GM21825 (cell line): ENCODE results near the gene TMEM51.

ENCODE experiments used
- ATAC-seq: cut with Tn5 transposase; IDR thresholded peaks from one replicate; pipeline ENCODE4 v1.9.1; 2021; ENCODE audit warnings: mild to moderate bottlenecking, moderate library complexity; ENCODE audit not compliant: unreplicated experiment

The TMEM51 gene

DNA sequence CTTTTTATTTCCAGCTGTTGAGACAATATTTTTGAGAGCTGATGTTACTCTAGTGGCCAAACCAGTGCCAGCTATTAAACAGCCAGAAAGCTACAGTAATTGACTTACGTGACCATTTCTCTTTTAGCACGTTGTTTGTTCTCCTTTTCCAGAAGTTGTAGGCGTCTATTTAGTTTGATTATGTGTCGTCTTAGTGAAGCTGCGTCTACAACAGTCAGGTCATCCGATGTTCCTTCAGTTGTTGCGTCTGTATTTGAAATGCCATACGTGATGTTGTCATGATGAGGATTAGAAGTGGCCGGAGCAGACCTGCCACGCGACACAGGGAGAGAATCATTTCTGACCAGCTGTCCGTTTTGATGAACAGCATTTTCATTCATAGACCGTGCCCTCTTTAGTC, 38.2 kb downstream of the TMEM51 start:
- no peak for ATAC-seq

DNA sequence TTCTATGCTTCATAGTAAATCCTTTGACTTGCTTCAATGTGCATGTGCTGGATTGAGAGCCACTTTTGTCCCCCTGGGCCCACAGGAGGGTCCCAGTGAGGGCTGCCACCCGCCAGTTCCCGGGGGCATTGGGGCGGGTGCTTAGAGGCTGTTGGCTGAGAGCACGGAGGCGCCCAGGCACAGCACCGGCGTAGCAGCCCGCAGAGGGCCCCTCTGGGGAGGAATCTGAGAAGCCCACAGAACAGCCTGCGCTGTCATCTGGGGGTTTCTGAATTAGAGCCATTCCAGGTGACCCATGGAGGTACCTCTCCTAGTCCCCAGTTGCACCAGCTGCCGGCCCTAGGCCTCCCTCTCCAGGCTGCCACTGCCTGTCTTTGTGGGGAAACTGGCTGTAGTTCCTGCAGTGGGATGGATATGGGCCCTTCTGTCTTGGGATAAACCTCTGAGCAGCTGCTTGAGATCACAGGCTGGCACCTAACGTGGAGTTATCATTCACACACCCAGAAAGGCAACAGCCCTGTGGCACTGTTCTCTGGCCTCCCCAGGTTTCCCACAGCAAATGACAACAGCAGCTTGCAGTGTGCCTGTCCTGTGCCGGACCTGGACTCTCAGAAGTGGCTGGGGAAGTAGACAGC, 39.5 kb downstream of the TMEM51 start:
- no peak for ATAC-seq

DNA sequence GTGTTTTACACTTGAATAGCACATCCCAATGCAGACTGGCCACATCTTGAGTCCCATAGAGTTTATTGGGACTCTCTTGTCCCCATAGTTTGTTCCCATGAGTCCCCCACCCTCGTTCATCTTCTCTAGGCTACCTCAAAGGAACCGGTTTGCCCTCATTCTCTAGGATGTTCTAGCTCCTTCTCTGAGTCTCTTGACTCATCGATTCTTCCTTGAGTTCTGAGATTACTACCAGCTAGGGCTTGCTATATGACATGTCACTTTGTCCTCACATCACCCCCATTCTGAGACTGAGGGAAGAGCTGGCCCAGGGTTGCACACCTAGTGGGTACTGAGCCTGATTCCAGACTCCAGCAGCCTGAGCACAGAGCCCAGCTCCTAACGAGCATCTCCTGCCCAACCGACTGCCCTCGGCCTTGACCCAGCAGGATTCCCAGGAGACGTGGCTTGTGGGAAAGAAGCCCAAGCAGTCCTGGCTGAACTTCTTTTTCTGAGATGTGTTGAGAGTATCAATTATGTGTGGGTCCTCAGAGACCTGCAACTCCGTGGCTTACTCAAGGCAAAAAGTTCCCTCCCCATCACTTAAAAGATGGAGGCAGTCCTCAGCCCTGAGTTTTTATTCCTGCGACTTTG, 42.0 kb downstream of the TMEM51 start:
- ATAC-seq = no peak

DNA sequence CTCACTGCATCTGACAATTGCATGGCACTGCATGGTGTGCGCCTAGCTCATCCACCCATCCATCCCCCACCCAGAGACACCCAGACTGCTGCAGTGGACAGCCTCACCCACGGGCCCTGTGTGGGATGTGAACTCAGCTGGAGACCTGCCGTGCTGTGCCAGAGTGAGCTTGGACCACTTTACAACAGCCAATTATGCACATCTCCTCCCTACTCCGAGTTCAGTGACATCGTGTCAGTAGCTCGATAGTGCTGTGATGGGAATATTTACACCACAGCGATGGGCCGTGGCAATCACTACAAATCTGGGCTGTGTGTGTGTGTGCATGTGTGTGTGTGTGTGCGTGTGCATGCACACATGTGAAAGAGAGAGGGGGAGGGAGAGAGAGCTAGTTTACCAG, 42.5 kb downstream of the TMEM51 start:
- no peak for ATAC-seq

DNA sequence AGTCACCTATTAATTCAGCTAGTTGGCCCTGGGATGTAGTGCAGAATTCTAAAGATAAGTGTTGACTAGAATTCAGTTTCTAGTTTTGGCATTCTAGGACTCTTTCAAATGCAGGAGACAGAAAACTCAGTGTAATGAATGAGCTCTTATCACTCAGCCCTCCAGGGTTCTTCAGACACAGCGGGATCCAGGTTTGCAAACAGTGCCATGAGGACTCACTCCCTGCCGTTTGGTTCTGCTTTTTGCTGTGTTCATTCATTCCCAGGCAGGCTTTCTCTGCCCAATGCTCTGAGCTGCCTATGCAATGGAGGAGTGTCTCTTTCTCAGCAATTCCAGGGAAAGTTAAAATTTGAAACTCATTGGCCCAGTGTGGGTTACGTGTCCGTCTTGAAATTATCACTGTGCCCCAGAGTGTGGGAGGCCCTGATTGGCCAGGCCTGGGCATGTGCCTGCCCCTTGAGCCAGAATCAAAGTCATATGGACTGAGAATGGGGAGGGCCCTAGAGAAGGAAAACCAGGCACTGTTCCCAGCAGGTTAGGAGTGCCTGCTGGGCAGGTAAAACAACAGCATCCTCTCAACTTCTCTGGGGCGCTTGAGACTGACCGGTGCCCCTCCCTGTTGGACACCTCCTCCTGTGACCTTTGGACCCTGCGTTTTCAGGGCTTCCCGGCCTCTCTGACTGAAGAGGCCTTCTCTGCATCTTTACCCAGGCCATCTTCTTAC, 43.4 kb downstream of the TMEM51 start:
- no peak for ATAC-seq

DNA sequence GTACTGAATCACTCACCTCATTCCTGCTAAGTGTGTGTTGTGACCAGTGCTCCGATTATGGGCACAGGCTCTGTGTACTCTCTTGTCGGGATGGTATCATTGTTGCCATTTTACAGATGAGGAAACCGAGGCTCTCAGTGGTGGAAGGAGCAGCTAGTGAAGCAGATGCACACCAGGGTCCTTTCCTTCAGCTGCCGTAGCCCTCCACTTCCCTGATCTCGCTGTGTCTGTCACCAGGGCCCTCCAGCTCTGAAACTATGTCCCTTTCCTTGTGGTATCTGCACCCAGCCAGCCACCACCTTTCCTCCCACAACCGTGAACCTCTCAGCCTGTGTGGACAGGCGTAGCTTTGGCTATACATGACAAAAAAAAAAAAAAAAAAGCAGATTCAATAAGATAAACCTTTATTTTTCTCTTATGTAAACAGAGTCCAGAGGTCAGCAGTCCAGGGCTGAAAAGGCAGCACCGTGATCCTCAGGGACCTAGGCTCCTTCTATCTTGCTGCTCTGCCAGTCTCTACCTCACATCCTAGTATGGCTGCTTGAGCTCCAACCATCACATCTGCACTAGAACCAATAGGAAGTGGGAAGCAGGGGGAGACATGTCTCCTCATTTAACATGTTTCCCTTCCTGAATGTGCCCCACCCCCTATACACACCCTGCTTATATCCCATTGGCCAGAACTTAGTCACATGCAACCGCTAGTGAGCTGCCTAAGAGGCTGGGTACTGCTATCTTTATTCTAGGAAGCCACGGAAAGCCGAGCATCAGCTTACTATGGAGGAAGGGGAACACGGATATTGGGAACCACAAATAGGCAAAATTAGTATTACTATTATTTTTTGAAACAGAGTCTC, 44.3 kb downstream of the TMEM51 start:
- ATAC-seq = no peak

DNA sequence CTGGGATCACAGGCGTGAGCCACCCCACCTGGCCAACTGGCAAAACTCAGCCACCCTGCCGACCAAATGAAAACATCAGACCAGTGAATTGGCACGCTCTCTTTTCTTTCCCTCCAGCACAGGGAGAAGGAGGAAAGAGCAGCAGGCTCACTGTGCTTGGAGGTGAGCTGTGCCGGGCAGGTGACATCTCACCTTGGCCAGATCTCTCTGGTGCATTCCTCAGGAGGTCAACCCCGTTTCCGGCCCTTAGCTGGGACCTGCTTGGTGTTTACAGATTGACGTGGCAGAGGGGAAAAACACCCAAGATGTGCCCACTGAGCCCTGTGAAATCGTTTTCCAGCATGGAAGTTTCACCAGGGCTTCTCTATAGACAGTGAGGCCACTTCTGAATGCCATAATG, 45.1 kb downstream of the TMEM51 start:
- no peak for ATAC-seq

DNA sequence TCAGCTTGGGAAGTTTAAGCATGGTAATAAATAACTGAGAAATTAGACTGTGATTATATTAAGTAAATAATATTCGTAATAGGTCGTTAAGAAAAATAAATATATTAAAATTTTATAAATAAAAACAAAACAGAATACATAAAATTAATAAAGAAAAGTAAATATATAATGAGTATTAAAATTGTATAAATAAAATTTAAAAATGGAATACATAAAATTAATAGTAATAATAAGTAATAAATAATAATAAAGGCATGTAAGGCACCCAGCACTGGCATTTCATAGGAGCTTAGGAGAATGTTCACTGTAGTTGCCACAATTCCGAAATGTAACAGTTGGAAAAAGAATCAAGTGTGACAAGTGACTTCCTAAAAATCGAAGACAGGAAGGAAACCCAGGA, 47.7 kb downstream of the TMEM51 start:
- no peak for ATAC-seq

DNA sequence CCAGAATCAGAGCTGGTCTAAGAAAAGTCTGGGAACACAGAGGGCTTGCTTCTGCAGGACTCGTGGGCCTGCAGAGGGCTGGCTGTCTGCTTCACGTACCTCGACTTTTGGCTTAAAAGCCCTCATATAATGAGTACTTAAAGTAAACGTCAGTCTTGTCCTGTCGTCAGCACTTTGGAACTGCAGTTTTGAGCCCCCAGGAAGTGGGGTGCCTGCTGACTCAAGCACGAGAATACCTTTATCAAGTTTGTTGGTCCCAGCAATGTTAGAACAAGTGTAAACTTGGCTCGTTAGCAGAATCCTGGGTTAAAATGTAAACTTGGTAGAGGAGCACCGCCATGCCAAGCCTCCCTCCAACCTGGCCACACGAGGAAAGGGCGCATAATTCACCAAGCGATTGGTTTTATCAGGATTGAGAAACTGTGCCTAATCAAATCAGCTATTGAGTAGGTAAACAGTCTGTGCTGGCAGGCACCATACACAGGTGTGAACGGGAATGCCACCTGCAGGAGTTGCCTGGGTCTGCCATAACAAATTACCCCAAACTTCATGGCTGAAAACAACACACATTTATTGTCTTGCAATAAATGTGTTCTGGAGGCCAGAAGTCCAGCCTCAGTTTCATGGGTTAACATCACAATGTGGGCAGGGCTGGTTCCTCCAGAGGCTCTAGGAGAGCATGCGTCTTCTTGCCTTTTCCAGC, 48.5 kb downstream of the TMEM51 start:
- no peak for ATAC-seq

DNA sequence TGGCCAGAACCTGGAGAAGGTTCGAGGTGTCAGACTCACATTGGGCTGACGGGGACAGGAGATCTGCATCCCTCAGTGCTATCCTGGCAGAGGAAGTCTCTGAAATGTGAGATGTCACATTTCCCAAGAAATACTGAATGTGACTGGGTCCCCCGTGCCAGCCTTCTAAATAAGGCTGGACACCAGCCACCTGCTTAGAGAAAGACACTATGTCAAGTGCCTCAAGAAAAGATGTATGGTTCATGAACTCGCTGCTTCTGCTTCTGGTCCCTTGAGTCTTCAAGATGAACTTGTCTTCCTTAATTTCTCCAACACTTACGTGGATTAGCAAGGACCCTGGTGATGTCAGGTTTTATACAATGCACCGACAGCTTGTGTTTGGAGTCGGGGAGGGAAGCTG, 51.4 kb downstream of the TMEM51 start:
- no peak for ATAC-seq

DNA sequence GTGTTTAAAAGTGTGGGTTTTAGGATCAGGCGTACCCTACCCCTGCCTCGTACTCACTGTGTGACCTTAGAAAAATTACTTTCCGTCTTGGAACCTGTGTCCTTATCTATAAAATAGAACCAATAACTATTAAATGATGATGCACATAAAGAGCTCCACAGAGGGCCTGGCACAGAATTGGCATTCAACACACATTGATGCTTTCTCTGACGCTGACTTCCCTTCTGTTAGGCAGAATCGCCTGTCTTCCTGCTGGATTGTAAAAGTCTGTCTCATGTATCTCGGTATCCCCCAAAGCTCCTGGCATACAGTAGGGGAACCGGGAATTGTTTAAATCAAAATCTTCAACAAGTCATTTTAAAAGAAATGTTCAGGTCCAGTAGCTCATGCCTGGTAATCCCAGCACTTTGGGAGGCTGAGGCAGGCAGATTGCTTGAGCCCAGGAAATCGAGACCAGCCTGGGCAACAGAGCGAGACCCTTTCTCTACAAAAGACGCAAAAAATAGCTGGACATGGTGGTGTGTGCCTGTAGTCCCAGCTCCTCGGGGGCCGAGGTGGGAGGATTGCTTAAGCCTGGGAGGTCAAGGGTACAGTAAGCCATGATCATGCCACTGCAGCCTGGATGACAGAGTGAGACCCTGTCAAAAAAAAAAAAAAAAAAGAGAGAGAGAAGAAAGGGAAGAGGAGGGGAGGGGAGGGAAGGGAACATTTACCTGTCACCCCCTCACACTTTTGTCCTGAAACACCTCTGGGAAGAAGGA, 52.2 kb downstream of the TMEM51 start:
- ATAC-seq = no peak

DNA sequence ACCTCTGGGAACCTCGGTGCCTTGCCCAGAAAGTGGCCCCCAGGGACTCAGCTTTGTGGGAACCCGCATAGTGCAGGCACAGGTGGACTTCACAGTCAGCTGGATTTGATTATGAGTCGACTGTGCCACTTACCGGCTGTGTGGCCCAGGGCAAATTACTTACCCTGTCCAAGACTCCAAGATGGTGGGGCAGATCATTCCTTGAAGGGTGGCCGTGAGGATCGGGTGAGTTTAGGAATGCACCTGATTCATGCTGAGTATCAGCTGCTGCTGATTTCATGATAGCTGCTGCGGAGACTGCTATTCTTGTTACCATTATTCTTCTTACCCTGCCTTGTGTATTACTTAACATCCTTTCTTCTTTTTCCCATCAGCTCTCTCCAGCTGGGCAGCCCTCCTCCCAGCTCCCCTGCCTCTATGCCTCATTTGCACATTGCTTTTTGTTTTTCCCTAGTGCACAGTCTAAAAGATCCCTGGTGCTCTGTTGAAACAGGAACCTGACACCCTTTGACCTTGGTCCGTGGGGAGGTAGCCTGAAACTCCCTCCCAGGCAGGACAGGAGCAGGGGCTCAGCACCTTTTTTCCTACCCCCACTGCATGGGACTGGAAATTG, 53.0 kb downstream of the TMEM51 start:
- no peak for ATAC-seq

DNA sequence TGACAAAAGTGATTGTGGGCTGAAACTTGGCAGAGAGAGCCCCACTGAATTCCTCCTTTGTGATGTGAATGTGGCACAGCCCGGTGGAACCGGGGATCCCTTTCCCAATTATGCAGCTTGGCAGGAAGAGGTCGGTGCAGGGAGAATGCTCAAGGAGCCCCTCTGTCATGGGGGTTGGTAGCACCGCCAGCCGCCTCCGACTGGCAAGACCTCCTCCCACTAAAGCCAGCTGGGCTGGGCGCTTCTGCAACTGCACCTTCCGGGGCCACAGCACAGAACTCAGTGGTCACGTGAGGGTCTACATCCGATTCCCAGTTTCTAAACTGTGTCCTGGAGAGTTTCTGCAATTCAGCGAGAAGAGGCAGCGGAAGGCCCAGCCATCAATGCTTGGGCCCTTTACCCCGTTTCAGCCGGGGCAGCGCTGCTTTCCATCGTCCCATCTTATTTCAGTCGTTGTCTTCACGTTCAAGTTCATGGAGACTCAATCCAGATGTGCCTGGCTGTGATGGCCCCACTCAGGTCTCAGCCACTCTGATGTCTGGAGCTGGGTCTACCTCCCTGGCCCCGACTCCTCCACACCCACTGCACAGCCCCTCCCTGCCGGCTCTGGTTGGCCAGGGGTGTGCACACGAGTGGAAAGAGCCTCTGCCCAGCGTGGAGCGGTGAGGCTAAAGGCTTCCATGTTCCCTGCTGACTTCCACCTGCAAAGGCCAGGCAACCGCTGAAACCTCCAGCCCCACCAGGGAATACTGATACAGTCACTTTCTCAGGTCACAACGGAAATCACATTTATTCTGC, 53.7 kb downstream of the TMEM51 start:
- no peak for ATAC-seq

DNA sequence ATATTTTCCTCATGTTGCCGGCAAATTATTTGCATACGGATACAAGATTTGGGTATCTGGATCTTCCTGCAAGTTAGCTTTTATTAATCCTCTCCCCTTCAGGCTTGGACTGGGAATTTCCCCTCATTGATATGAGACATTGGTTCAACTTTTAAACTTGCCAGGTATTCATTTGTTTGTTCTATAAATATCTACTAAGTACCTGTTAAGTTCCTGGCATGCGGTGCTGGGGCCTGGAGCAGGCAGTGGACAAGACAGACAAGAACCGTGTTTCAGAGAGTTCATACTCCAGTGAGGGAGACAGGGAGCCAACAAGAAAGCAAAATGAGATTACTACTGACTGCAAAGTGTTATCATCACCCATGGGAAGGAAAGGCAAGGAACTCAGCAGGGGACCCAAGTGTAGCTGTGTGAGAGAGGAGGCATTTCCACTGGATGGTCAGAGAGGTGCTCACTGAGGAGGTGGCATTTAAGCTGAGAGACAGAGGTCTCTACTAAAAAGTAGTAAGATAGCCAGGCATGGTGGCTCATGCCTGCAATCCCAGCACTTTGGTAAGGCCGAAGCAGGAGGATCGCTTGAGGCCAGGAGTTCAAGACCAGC, 54.4 kb downstream of the TMEM51 start:
- no peak for ATAC-seq

DNA sequence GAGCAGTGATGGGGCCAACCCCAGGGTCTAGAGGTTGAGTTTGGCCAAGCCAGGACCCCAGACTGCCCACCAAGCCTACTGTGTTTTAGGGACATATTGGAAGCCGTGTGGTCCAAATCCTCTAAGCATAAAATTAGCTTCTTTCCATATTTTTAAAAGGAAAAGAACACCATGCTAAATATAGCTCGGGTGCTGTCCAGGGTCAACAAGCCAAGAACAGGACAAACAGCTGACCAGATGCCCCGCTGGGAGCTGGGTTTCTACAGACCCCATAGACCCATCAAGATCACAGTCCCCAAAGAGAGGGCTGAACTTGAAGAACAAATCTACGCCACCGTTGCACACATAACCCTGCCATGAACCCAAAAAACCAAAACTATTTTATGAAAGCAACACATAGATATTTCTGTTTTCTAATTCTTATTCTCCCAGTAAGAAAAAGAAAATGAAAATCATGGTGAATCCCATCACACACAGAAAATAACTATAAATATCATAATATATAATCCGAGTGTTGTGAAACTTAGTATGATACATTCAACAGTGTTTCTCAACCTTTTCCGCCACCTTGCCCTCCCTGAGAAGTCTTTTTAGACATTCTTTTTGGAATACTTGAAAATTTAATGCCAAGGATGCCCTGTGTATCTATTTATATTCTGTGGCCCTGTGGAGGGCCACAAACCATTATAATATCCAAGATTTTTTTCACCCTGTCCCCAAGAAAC, 57.3 kb downstream of the TMEM51 start:
- no peak for ATAC-seq

DNA sequence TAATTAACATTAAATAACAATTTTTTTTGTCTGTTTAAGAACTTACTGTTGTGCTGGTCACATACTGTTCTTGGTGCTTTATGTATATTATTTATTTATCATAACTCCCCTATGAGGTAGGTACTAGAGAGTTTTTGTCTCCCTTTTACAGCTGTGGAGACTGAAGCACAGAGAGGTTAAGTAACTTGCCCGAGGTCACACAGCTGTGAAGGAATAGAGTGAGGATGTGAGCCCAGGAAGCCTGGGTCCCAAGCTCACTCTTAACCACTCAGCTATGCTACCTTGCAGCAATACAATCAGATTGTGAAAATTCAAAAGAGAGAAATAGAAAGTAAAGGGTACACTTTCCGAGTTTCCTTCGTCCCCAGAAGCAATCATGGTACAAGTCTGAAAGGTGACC, 57.9 kb downstream of the TMEM51 start:
- ATAC-seq = no peak

DNA sequence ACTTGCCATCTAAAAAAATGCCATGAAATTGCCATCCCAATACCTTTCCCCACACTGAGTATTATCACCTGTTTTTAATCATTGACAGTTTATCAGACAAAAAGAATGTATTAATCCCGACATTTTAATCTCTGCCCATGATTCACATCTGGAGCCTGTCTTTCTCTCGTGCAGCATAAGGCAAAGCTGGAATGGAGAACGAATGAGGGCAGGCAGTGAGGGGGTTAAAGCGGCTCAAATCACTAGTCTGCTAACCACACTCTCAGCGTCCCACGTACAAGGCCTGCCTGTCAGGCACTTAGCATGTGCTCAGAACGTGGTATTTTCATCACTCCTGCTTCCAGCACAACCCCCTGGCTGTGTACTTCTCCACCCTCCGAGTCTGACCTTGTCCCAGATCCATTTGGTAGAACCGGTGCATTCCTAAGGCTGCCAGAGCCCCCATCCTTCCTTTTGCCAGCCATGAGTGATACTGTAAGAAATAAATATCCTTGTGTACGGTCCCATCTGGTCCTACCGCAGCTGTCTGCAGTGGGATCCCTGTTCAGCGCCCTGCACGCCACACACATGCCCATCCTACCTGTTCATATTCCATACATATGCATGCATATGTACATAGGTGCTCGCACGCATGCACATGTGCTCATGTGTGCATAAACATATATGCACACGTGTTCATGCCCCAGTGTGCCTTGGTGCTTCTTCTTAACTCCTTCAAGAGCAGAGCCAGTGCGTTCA, 58.8 kb downstream of the TMEM51 start:
- no peak for ATAC-seq
